Endothelial cell of umbilical vein (primary cell): Measurements from ENCODE around the gene RDH14.

ENCODE experiments used
- CTCF ChIP-seq, 2 donors: IDR thresholded peaks; 1 replicate in 1 of 2; 2 replicates in 1 of 2; pipeline ENCODE4 v1.5.1; 2011; ENCODE audit warnings: low read length in 2 of 2, mild to moderate bottlenecking in 2 of 2, moderate library complexity in 2 of 2, control low read depth in 1 of 2, inconsistent platforms in 1 of 2, low read depth in 1 of 2; ENCODE audit not compliant: insufficient read depth in 1 of 2; ENCODE audit errors: extremely low read depth in 1 of 2
- FOS ChIP-seq: IDR thresholded peaks from 2 replicates; pipeline ENCODE4 v1.6.1; 2011; ENCODE audit warnings: mild to moderate bottlenecking, low read length, moderate library complexity, borderline replicate concordance; ENCODE audit not compliant: insufficient read depth
- JUN ChIP-seq: IDR thresholded peaks from 2 replicates; pipeline ENCODE4 v1.6.1; 2011; ENCODE audit warnings: borderline replicate concordance, low read depth; ENCODE audit not compliant: insufficient read length, insufficient read depth
- POLR2AphosphoS5 ChIP-seq: IDR thresholded peaks from 2 replicates; pipeline ENCODE4 v1.6.1; 2012; ENCODE audit warnings: low read depth, mild to moderate bottlenecking, control low read depth, low read length, moderate library complexity; ENCODE audit not compliant: insufficient read depth

- TF ChIP-seq CTCF (IDR thresholded peaks at IDR 0.05; ENCODE audit: extremely low read depth in 1 of 2, insufficient read depth in 1 of 2, low read depth in 1 of 2, low read length in 2 of 2) (no peak), FOS (no peak), POLR2AphosphoS5 (no peak), JUN (no peak)
Measured at GRCh38 chr2:18540872-18541271, 19.6 kb downstream of the RDH14 start.
